GM12873 (cell line): Measurements from ENCODE around the gene EDIL3.
A peak's percentile ranks its signal among the peaks of the same experiment; 100 is the strongest.

Source experiments
- TF ChIP-seq, protein P1 (sequence below): IDR thresholded peaks from 2 replicates; pipeline ENCODE4 v1.5.1; 2012; ENCODE audit warnings: low read depth, mild to moderate bottlenecking, moderate library complexity, low read length, control low read depth; ENCODE audit not compliant: insufficient read depth; ENCODE audit errors: missing control alignments

Gene EDIL3

DNA sequence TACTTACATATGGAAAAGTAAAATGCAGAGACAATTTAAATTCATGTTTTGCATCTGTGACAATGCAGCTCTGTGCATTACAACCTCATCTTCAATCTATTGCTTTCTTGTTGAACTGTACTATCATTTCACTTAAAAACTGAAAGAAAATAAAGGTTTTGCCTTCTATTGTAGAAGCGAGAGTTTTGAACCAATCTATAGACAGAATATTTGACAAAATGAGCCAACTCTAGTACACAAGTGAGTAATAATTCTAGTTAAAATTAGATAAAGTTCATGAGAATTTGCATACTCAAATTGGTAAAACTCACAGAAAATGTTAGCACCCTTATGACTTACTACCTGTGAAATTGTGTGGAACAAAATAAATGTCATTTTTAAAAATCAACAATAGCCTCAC, 123.7 kb downstream of the EDIL3 start:
- TF ChIP-seq, protein P1, sequence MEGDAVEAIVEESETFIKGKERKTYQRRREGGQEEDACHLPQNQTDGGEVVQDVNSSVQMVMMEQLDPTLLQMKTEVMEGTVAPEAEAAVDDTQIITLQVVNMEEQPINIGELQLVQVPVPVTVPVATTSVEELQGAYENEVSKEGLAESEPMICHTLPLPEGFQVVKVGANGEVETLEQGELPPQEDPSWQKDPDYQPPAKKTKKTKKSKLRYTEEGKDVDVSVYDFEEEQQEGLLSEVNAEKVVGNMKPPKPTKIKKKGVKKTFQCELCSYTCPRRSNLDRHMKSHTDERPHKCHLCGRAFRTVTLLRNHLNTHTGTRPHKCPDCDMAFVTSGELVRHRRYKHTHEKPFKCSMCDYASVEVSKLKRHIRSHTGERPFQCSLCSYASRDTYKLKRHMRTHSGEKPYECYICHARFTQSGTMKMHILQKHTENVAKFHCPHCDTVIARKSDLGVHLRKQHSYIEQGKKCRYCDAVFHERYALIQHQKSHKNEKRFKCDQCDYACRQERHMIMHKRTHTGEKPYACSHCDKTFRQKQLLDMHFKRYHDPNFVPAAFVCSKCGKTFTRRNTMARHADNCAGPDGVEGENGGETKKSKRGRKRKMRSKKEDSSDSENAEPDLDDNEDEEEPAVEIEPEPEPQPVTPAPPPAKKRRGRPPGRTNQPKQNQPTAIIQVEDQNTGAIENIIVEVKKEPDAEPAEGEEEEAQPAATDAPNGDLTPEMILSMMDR = no peak

DNA sequence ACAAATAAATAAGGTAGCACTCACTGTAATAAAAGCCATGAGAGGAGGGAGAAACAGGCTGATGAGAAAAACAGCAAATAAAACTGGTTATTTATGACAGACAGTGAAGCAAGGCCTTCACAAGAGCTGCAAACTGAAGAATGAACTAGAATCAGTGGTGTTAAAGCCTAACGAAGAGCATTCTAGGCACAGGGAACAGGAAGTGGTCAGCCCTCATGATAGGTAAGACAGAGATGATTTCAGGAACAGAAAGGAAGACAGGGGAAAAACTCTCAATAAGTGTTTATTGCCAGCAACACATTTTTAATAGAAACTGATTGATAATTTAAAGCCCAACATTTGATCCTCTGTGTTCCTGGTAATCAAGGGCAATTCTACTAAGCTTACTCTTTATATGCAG, 124.5 kb downstream of the EDIL3 start:
- TF ChIP-seq, protein P1 = no peak

DNA sequence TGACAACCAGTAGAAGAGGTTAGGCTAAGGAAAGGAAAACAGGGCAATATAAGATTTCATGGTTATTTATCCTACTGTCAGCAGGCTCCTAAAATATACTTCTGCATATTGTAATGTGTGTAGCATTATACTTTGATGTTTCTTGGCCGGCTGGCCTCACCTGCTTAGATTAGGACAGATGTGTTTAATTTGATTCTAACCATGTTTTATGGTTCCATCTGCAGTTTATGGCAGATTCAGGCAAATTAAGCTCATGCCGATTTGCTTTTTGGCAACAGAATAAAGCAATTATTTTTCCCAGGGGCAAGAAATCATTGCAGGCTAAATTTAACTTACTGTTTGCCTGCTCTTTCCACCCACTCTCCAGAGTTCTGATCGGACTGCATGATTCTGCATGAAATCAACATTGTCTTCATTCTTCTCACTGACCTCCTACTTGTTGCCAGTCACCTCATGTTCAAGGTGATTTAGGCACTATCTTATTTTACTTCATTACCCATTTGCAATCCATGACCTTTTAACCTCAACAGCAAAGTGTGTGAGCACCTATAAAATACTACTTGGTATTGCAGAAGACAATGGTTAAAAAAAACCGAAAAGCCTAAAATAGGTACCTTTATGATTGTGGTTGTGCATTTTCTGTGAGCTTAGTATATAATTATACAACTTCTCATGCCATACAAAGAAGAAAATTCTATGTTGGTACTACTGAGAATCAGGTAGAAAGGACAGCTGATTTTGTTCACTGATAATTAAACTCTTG, 125.2 kb downstream of the EDIL3 start:
- TF ChIP-seq, protein P1 = no peak

DNA sequence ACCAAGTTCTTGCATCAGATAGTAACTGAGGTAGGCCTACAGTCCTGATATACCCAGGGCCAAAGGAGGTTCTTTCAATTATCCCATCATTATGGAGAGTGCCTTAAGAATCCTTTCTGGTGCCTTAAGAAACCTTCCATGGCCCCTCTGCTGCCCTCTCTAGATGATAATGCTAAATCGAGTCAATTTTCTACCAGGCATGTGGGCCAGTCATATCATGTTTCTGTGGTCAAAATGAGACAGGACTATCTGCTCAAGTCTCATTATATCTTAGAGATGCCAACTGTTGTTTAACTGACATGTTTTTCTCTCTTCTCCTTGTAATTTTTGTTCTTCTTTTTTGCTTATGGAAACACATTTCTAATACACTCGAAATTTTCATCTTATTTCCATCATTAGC, 127.6 kb downstream of the EDIL3 start:
- TF ChIP-seq, protein P1 = no peak

DNA sequence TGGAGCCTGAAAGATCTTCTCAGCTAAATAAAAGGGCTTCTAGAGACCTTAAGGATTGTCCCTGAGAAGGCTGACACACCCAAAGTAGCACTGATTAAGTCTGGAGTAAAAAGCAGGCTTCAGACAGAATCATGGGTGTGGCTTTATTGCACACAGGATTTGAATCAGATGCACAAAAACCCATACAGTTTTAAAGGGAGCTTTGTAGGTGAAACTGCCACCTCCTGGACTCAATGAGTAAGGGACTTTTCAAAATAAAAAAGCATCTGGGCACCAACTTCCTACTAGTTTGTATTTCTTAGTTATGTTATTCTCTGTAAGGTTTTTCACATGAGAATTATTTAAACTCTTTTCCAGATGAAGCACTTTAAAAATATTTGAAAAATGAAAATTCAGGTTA, 129.4 kb downstream of the EDIL3 start:
- TF ChIP-seq, protein P1 = peak; percentile 6

DNA sequence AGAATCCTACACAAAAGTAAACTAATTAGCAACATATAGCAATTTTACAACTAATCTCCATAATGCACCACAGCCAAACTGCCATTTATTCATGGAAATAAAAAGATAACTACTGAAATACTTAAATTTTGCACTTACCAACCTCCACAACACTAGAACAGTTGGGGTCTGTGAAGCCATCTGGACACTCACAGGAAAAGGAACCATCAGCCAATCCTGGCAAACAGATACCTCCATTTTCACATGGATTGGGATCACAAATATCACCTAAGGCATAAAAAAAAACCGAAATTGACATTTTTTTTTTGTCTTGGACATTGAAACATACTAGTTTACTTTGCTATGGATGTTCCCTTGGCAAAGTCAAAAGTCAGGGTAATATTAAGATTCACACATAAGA, 130.7 kb downstream of the EDIL3 start:
- TF ChIP-seq, protein P1 = no peak

DNA sequence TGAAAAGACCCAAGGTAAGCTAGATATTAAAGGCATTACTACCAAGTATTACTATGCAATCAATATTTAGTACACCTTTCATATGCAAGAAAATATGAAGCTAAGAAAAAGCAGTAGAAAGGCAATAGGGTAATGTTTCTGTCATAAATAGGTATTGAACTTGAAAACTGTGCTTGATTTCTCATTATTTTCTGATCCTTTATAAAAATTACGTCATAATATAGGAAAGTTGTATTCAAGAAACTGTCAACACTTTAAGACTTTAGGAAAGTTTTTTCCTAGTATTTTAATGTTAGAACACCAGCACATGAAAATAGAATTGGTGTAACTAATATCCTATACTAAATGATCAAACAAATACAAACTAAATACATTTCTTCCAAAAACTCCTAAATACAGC, 133.2 kb downstream of the EDIL3 start:
- TF ChIP-seq, protein P1 = no peak
